ENCODE results near the gene UROD. TPM values are rescaled to one million over a fixed set of nuclear protein-coding genes. Genes with fewer than 3 reads are reported as not detected.

The UROD gene
- total RNA-seq, 1 experiment from 2014 or later = 76.9 TPM

- ChIA-PET POLR2A (no interaction called here), CTCF (no interaction called here)
- H3K36me3 Mint-ChIP-seq (ENCODE audit: insufficient read depth, unreplicated experiment) = no peaks in the 10 kb centered on the region
- no peaks in the 10 kb centered on the region for H3K9me3 Mint-ChIP-seq (ENCODE audit: unreplicated experiment)
- H3K4me1 Mint-ChIP-seq (ENCODE audit: insufficient read depth, unreplicated experiment) = no peaks in the 10 kb centered on the region
- H3K27ac Mint-ChIP-seq (ENCODE audit: low read depth, unreplicated experiment) = no peak overlapping the region
- no peak for DNase-seq (ENCODE audit: unreplicated experiment)
- no peak for TF ChIP-seq CTCF (IDR thresholded peaks at IDR 0.05; ENCODE audit: unreplicated experiment)
- BruUV-seq (replicated peaks) = no TSS peak
- H3K4me3 Mint-ChIP-seq (ENCODE audit: unreplicated experiment) = no peak overlapping the region
- peaks cover 14% of the 10 kb centered on the region for H3K27me3 Mint-ChIP-seq (ENCODE audit: insufficient read depth, unreplicated experiment)
- intact Hi-C loops (cut with micrococcal nuclease) = no loop called here
Measured at GRCh38 chr1:45065083-45065482, 53.0 kb downstream of the UROD start.

Other genes with a start within 250 kb of the UROD start
- gene RPS8, start 236.7 kb upstream of the UROD start, total RNA-seq (2022) = 2,454 and 2,713 TPM in 2 replicates
- 0.35 and 0.49 TPM in 2 replicates for gene BEST4, start 224.1 kb upstream of the UROD start, total RNA-seq (2022)
- 47.2 and 68.0 TPM in 2 replicates for gene PLK3, start 211.9 kb upstream of the UROD start, total RNA-seq (2022)
- not detected in 2 replicates for gene DYNLT4, start 204.9 kb upstream of the UROD start, total RNA-seq (2022)
- gene BTBD19, start 203.7 kb upstream of the UROD start, total RNA-seq (2022) = 11.7 and 15.5 TPM in 2 replicates
- 0.56 and 0.79 TPM in 2 replicates for gene PTCH2, start 169.0 kb upstream of the UROD start, total RNA-seq (2022)
- gene EIF2B3, start 25.7 kb upstream of the UROD start, total RNA-seq (2022) = 49.4 and 55.5 TPM in 2 replicates
- gene HECTD3, start 930 bp upstream of the UROD start, total RNA-seq (2022) = 20.2 and 29.2 TPM in 2 replicates
- gene ZSWIM5, start 194.4 kb downstream of the UROD start, total RNA-seq (2022) = 0.14 and 0.32 TPM in 2 replicates

Measured in MCF 10A (cell line).